B cell (primary cell): ENCODE measurements around the gene GFOD1. TPM values are rescaled to one million over a fixed set of nuclear protein-coding genes. Genes with fewer than 3 reads are reported as not detected.
A peak's percentile ranks its signal among the peaks of the same experiment; 100 is the strongest.

Experiments
- ATAC-seq: fragments of 200-7000 bp; cut with Tn5 transposase; one replicate; pipeline ENCODE4 v1.10.0; 2021; ENCODE audit warnings: low read depth, mild to moderate bottlenecking, moderate number of reproducible peaks, moderate library complexity
- CTCF ChIA-PET: fragments of 350-600 bp; sonication (Branson Sonifier 250); formaldehyde crosslinking; loops from one replicate; lab custom pipeline; 2021; ENCODE audit warnings: antibody characterized with exemption, inconsistent platforms; lab: Charles Lee
- POLR2A ChIA-PET: fragments of 350-600 bp; sonication (Branson Sonifier 250); formaldehyde crosslinking; loops from one replicate; lab custom pipeline; 2021; ENCODE audit warnings: antibody characterized with exemption; lab: Charles Lee
- DNase-seq: peaks from one replicate; pipeline ENCODE4 v3.0.0; 2013
- H2AFZ ChIP-seq: 2 replicates; pipeline ENCODE4 v1.6.1; 2012; ENCODE audit warnings: mild to moderate bottlenecking, low read depth, low read length; ENCODE audit not compliant: insufficient read depth, poor library complexity, severe bottlenecking
- H3K27ac ChIP-seq, 2 donors: 1 replicate in 1 of 2; 2 replicates in 1 of 2; pipeline ENCODE4 v1.5.1; 2012 to 2013; ENCODE audit warnings: low read length in 2 of 2, mild to moderate bottlenecking in 2 of 2, moderate library complexity in 1 of 2
- H3K27me3 ChIP-seq, 4 experiments: fragments of 200-600 bp in 1 of 4; sonication (generic) in 1 of 4; replicated peaks in 1 of 4; 1 replicate in 2 of 4; 2 replicates in 2 of 4; pipeline versions ENCODE4 v1.6.1 to v1.7.0; 2013 to 2016; ENCODE audit warnings: low read length in 3 of 4, mild to moderate bottlenecking in 2 of 4, mixed read lengths in 1 of 4, moderate library complexity in 1 of 4; ENCODE audit not compliant: insufficient read depth in 4 of 4, control insufficient read depth in 3 of 4; ENCODE audit errors: control extremely low read depth in 1 of 4
- H3K36me3 ChIP-seq, 2 experiments: replicated peaks in 1 of 2; 1 replicate in 1 of 2; 2 replicates in 1 of 2; pipeline versions ENCODE4 v1.6.1 to v1.7.1; 2013; ENCODE audit warnings: low read length in 1 of 2; ENCODE audit not compliant: insufficient read depth in 2 of 2, control insufficient read depth in 1 of 2; ENCODE audit errors: control extremely low read depth in 1 of 2, extremely low read depth in 1 of 2
- H3K4me1 ChIP-seq, 2 donors: fragments of 200-600 bp in 1 of 2; sonication (generic) in 1 of 2; 1 replicate in 1 of 2; 2 replicates in 1 of 2; pipeline versions ENCODE4 v1.5.1 to v1.6.1; 2013 to 2017; ENCODE audit warnings: low read length in 2 of 2; ENCODE audit not compliant: control insufficient read depth in 2 of 2, insufficient read depth in 2 of 2
- H3K4me2 ChIP-seq: replicated peaks from 2 replicates; pipeline ENCODE3; 2012; ENCODE audit warnings: mild to moderate bottlenecking, low read depth, low read length; ENCODE audit not compliant: poor library complexity, severe bottlenecking
- H3K4me3 ChIP-seq, 5 experiments: fragments of 200-600 bp in 1 of 5; sonication (generic) in 1 of 5; 1 replicate in 3 of 5; 2 replicates in 2 of 5; pipeline versions ENCODE4 v1.5.1 to v1.7.0; 2011 to 2016; ENCODE audit warnings: low read length in 4 of 5, mild to moderate bottlenecking in 4 of 5, low read depth in 2 of 5, control low read depth in 1 of 5, moderate library complexity in 1 of 5; ENCODE audit not compliant: insufficient read depth in 1 of 5; ENCODE audit errors: control extremely low read depth in 1 of 5, extremely low read depth in 1 of 5
- H3K79me2 ChIP-seq: fragments of 200-600 bp; sonication (generic); one replicate; pipeline ENCODE4 v1.6.0; 2016; ENCODE audit warnings: low read length; ENCODE audit not compliant: control insufficient read depth, insufficient read depth
- H3K9ac ChIP-seq: fragments of 200-600 bp; sonication (generic); 2 replicates; pipeline ENCODE4 v1.6.1; 2017; ENCODE audit warnings: mild to moderate bottlenecking, low read length, moderate library complexity
- H3K9me3 ChIP-seq, 3 donors: one replicate each; pipeline versions ENCODE4 v1.6.1 to v1.7.1; 2013; ENCODE audit warnings: low read length in 2 of 3; ENCODE audit not compliant: control insufficient read depth in 2 of 3, insufficient read depth in 1 of 3; ENCODE audit errors: control extremely low read depth in 1 of 3
- H4K20me1 ChIP-seq: 2 replicates; pipeline ENCODE4 v1.6.0; 2012; ENCODE audit warnings: mild to moderate bottlenecking, low read length; ENCODE audit not compliant: insufficient read depth, control insufficient read depth, poor library complexity, severe bottlenecking
- H3K27ac Mint-ChIP-seq: one replicate; pipeline ENCODE4 v1.8.0; 2021; ENCODE audit warnings: mixed read lengths
- H3K27me3 Mint-ChIP-seq: one replicate; pipeline ENCODE4 v1.8.0; 2021; ENCODE audit warnings: mixed read lengths
- H3K4me1 Mint-ChIP-seq: one replicate; pipeline ENCODE4 v1.8.0; 2021; ENCODE audit warnings: mixed read lengths
- H3K4me3 Mint-ChIP-seq: one replicate; pipeline ENCODE4 v1.8.0; 2021; ENCODE audit warnings: mixed read lengths
- H3K9me3 Mint-ChIP-seq: one replicate; pipeline ENCODE4 v1.8.0; 2022; ENCODE audit warnings: mixed read lengths; ENCODE audit not compliant: insufficient read depth
- EZH2 ChIP-seq: IDR thresholded peaks from 2 replicates; pipeline ENCODE4 v1.6.1; 2012; ENCODE audit warnings: borderline replicate concordance, low read depth, mild to moderate bottlenecking, moderate library complexity, low read length; ENCODE audit not compliant: insufficient read depth, poor library complexity, severe bottlenecking
- WGBS: methylation state at CpG from one replicate; pipeline ENCODE4 v1.1.5; 2013; ENCODE audit warnings: missing lambda C conversion rate; ENCODE audit not compliant: insufficient coverage; 5-methylcytosine and 5-hydroxymethylcytosine counted together
- intact Hi-C: fragments of 100-400 bp; cut with micrococcal nuclease; formaldehyde crosslinking; loops from one replicate; pipeline ENCODE4 v1.10.0; 2022
- polyA plus RNA-seq: library from polyadenylated mRNA; depleted of rRNA; stranded (reverse); fragments of >200 nt; gene quantifications from 2 replicates; pipeline ENCODE4 v1.2.3, GENCODE V29; 2012
- total RNA-seq, 2 donors: library from RNA; stranded (reverse); fragments of 120-200 nt in 1 of 2; gene quantifications; 1 replicate in 1 of 2; 2 replicates in 1 of 2; pipeline versions ENCODE4 v1.2.3 to v1.2.4, GENCODE V29; 2013 to 2022
- TF ChIP-seq, protein P1 (sequence below): fragments of 200-600 bp; IDR thresholded peaks from one replicate; pipeline ENCODE4 v1.8.0; 2022; ENCODE audit warnings: antibody characterized with exemption, mild to moderate bottlenecking

GFOD1 gene
- total and polyA plus RNA-seq, 2 donors (not counting 1 experiment from before 2014, with no cell fraction given): 8.3 to 42.4 TPM

DNA sequence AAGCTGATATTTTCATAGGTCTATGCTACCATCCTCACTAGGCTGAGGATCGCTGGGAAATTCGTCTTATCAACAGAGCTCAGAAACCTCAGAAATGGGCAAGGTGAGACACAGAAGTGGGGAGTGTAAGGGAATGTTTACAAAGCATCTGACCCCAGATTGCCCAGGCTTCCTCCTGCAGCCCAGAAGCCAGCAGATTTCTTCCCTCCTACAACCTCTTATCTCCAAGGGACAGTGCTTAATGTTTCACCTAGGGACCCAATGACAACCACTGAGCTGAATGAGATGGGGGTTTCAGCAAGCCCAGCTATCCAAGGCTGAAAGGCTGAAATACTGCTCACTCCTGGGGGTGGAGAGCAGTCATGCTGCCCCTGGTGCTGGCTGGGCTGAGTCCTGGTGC is 106.6 kb downstream of the GFOD1 start:
- Histone ChIP-seq H3K9me3 (no peaks in the 10 kb centered on the region), H3K4me3 (no peak overlapping the region), H2AFZ (no peak overlapping the region), H3K27me3 (no peaks in the 10 kb centered on the region), H3K27ac (peak overlapping the region in 1 of 2 donors; percentile 13), H4K20me1 (no peaks in the 10 kb centered on the region), H3K4me2 (no peak overlapping the region), H3K36me3 (no peaks in the 10 kb centered on the region), H3K9ac (no peak overlapping the region), H3K4me1 (peaks cover 50 to 62% of the 10 kb centered on the region in 2 donors), H3K79me2 (peaks cover 29% of the 10 kb centered on the region)
- Mint-ChIP-seq H3K4me3 (no peak overlapping the region), H3K4me1 (peaks cover 86% of the 10 kb centered on the region), H3K9me3 (no peaks in the 10 kb centered on the region), H3K27me3 (no peaks in the 10 kb centered on the region), H3K27ac (peak overlapping the region; percentile 6)
- TF ChIP-seq, protein P1, sequence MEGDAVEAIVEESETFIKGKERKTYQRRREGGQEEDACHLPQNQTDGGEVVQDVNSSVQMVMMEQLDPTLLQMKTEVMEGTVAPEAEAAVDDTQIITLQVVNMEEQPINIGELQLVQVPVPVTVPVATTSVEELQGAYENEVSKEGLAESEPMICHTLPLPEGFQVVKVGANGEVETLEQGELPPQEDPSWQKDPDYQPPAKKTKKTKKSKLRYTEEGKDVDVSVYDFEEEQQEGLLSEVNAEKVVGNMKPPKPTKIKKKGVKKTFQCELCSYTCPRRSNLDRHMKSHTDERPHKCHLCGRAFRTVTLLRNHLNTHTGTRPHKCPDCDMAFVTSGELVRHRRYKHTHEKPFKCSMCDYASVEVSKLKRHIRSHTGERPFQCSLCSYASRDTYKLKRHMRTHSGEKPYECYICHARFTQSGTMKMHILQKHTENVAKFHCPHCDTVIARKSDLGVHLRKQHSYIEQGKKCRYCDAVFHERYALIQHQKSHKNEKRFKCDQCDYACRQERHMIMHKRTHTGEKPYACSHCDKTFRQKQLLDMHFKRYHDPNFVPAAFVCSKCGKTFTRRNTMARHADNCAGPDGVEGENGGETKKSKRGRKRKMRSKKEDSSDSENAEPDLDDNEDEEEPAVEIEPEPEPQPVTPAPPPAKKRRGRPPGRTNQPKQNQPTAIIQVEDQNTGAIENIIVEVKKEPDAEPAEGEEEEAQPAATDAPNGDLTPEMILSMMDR: no peak
- no peak for TF ChIP-seq EZH2
- no CpG with 5 or more reads among the region's 2 CpGs for WGBS
- intact Hi-C loops: loop anchor here (1.0 kb wide), 1 partner anchor 44 kb away; no protein-coding TSS in a partner anchor
- DNase-seq: no peak
- ChIA-PET CTCF (interaction anchor here (0.7 to 7.1 kb wide), 6 partner anchors 15 to 157 kb away, joined by 3 to 56 read pairs (median 6); no protein-coding TSS in a partner anchor), POLR2A (interaction anchor here (1.6 kb wide), 1 partner anchor 194 kb away, joined by 3 read pairs; the partner anchor contains the start of gene SIRT5)
- no peak for ATAC-seq

DNA sequence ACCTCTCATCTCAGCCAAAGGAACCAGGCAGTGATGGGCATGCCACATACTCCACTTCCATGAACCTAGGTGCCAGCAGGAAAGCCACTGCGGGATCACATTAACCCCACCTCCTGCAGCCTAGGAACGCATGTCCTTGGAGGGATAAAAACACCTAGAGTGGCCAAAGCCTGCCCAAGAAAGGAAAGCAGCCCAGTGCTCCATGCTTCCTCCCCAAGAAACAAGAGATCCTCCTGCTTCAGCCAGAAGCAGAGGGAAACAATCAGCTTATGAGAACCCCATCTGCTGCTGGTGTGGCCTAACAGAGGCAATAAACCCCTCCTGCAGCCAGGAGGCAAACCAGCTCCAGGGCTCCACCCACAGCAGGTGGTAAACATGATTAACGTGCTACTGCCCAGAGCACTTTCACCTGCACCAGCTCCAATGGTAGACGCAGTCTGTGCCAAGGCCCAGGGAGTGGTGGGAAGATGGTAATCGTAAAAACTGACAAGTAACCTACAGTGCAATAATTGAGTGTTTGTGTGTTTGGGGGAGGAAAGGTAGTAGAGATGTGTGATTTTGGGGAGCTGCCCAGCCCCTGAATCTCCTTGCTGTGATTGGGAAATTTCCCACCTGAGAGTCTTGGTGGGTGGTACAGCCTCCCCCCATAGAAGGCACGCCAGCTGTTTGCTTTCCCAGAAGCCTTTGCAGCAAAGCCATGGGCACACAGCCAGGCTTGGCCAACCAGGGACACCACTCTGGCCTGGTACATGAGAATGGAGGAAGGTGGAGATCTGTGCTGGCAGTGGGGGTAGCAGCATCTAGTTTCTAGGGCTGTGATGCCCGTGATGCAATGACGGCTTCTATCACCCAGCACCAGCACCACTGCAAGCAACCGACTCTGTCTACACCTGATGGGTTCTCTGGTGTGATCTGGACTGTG is 108.5 kb downstream of the GFOD1 start:
- no peak for DNase-seq
- H3K4me1 ChIP-seq: peaks cover 45 to 63% of the 10 kb centered on the region in 2 donors
- no peak overlapping the region for H3K27ac ChIP-seq
- H3K79me2 ChIP-seq: peaks cover 21% of the 10 kb centered on the region
- H4K20me1 ChIP-seq: no peaks in the 10 kb centered on the region
- no peak overlapping the region for H3K4me2 ChIP-seq
- intact Hi-C loops: no loop called here
- no peaks in the 10 kb centered on the region for H3K36me3 ChIP-seq
- Mint-ChIP-seq H3K27ac (peak overlapping the region; percentile 63), H3K9me3 (no peaks in the 10 kb centered on the region), H3K4me1 (peaks cover 82% of the 10 kb centered on the region), H3K27me3 (no peaks in the 10 kb centered on the region), H3K4me3 (no peak overlapping the region)
- H2AFZ ChIP-seq: no peak overlapping the region
- H3K27me3 ChIP-seq: no peaks in the 10 kb centered on the region
- no peak for TF ChIP-seq EZH2
- TF ChIP-seq, protein P1: no peak
- ChIA-PET CTCF (interaction anchor here (0.5 to 7.1 kb wide), 9 partner anchors 9 to 236 kb away, joined by 3 to 56 read pairs (median 3); partner anchors contain the start of gene NOL7), POLR2A (interaction anchor here (0.6 kb wide), 2 partner anchors 13 to 54 kb away, joined by 4 to 7 read pairs; no protein-coding TSS in a partner anchor)
- 88% methylated on average over 7 of the region's 9 CpGs for WGBS
- ATAC-seq: no peak
- no peak overlapping the region for H3K4me3 ChIP-seq
- H3K9ac ChIP-seq: no peak overlapping the region
- H3K9me3 ChIP-seq: no peaks in the 10 kb centered on the region
